GM18526 (cell line): Measurements from ENCODE around the gene LUC7L.

Experiments
- POLR2A ChIP-seq: IDR thresholded peaks from 3 replicates; pipeline ENCODE4 v1.6.1; 2011; ENCODE audit not compliant: insufficient read length; ENCODE audit errors: extremely low read depth

LUC7L gene

GRCh38 chr16:192686-193085 lies 36.6 kb downstream of the LUC7L start:
- no peak for TF ChIP-seq POLR2A

GRCh38 chr16:191831-192230 lies 37.4 kb downstream of the LUC7L start:
- TF ChIP-seq POLR2A = no peak

- TF ChIP-seq POLR2A = no peak
Observed at GRCh38 chr16:189604-190186, 39.6 kb downstream of the LUC7L start.

- TF ChIP-seq POLR2A = no peak
Observed at GRCh38 chr16:188674-189073, 40.6 kb downstream of the LUC7L start.

GRCh38 chr16:187330-187729 lies 41.9 kb downstream of the LUC7L start:
- TF ChIP-seq POLR2A = no peak

- TF ChIP-seq POLR2A = no peak
Observed at GRCh38 chr16:185691-186090, 43.6 kb downstream of the LUC7L start.

- TF ChIP-seq POLR2A = no peak
Observed at GRCh38 chr16:185213-185612, 44.0 kb downstream of the LUC7L start.

- no peak for TF ChIP-seq POLR2A
Observed at GRCh38 chr16:183005-183404, 46.2 kb downstream of the LUC7L start.

GRCh38 chr16:181565-182021 lies 47.7 kb downstream of the LUC7L start:
- no peak for TF ChIP-seq POLR2A

GRCh38 chr16:180681-181564 lies 48.3 kb downstream of the LUC7L start:
- no peak for TF ChIP-seq POLR2A

- TF ChIP-seq POLR2A = no peak
Observed at GRCh38 chr16:180101-180675, 49.1 kb downstream of the LUC7L start, which contains the start of gene HBQ1. Gene HBQ1 (plus strand): TSS chr16:180459. CDS start chr16:180487, 28 bp downstream.

GRCh38 chr16:179211-180092 lies 49.8 kb downstream of the LUC7L start:
- TF ChIP-seq POLR2A = no peak

- TF ChIP-seq POLR2A = no peak
Observed at GRCh38 chr16:178668-179015, 50.6 kb downstream of the LUC7L start.

GRCh38 chr16:177981-178667 lies 51.1 kb downstream of the LUC7L start:
- no peak for TF ChIP-seq POLR2A
